ENCODE results near the gene RBM24.

GRCh38 chr6:17339308-17339670, 58.1 kb downstream of the RBM24 start:
- TF ChIP-seq CTCF (IDR thresholded peaks at IDR 0.05): no peak
- TF ChIP-seq POLR2A (IDR thresholded peaks at IDR 0.05): no peak

Data from thyroid gland (tissue), 4 donors.